ENCODE results near the gene OR51E2. TPM values are rescaled to one million over a fixed set of nuclear protein-coding genes. Genes with fewer than 3 reads are reported as not detected.
"Not testable (repeated sequence)": the region's sequence is repeated elsewhere in the genome, so short reads cannot be mapped to it uniquely, and the experiment has no call there.

OR51E2 gene, protein sequence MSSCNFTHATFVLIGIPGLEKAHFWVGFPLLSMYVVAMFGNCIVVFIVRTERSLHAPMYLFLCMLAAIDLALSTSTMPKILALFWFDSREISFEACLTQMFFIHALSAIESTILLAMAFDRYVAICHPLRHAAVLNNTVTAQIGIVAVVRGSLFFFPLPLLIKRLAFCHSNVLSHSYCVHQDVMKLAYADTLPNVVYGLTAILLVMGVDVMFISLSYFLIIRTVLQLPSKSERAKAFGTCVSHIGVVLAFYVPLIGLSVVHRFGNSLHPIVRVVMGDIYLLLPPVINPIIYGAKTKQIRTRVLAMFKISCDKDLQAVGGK
- 0.58 TPM in 1 of 2 replicates, not detected in the other for total RNA-seq (ENCODE audit: low replicate concordance)
- long read RNA-seq, partial matches to known transcripts = 0 of 1 reads
- long read RNA-seq, other reads (novel, unspliced or antisense) = 0 of 1 reads

DNA sequence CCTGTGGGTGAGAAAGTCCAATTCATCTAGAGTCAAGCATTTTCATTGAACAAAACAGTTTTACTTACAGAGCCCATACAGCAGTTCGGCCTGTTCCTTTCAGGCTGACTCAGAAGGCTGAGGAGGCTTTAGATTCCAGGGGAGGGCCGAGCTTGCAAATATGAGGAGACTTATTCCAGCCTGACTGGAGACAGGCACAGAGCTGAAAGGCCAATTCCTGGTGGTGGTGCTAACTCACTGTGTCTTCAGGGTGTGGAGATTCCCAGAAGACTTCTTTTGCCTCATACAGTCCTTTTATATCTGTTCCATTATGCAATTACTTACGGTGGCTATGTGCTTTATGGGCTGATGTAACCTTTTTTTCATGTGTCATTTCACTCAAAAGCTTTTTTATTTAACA is at the start of gene OR51E2:
Gene OR51E2, minus strand, starts transcription at position 269 of the 400 bp plus-strand sequence. CDS start 15,142 bp downstream, outside the sequence.
- Mint-ChIP-seq H3K4me1 (ENCODE audit: unreplicated experiment) (no peaks in the 10 kb centered on the region), H3K36me3 (no peaks in the 10 kb centered on the region), H3K27me3 (no peaks in the 10 kb centered on the region), H3K27ac (no peak within 1 kb of the TSS), H3K4me3 (no peak within 1 kb of the TSS), H3K9me3 (no peaks in the 10 kb centered on the region)
- no peak for DNase-seq (ENCODE audit: extremely low spot score, unreplicated experiment)
- TF ChIP-seq, protein P1, sequence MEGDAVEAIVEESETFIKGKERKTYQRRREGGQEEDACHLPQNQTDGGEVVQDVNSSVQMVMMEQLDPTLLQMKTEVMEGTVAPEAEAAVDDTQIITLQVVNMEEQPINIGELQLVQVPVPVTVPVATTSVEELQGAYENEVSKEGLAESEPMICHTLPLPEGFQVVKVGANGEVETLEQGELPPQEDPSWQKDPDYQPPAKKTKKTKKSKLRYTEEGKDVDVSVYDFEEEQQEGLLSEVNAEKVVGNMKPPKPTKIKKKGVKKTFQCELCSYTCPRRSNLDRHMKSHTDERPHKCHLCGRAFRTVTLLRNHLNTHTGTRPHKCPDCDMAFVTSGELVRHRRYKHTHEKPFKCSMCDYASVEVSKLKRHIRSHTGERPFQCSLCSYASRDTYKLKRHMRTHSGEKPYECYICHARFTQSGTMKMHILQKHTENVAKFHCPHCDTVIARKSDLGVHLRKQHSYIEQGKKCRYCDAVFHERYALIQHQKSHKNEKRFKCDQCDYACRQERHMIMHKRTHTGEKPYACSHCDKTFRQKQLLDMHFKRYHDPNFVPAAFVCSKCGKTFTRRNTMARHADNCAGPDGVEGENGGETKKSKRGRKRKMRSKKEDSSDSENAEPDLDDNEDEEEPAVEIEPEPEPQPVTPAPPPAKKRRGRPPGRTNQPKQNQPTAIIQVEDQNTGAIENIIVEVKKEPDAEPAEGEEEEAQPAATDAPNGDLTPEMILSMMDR (conservative IDR thresholded peaks at IDR 0.05) = no peak

DNA sequence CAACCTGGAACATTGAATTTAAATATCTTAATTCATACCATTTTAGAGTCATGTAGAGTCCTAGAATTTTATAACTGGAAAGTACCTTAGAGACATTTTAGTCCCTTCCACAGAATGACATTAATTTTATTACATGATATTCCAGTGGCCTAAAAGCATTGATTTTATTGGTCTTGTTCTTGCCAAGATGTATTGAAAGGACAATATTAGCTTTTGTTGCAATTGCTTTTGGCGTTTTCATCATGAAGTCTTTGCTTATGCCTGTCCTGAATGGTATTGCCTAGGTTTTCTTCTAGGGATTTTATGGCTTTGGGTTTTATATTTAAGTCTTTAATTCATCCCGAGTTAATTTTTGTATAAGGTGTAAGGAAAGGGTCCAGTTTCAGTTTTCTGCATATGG is 43.1 kb upstream of the OR51E2 start:
- Mint-ChIP-seq H3K4me3 (no peak overlapping the region), H3K4me1 (ENCODE audit: unreplicated experiment) (no peaks in the 10 kb centered on the region), H3K36me3 (no peaks in the 10 kb centered on the region), H3K9me3 (no peaks in the 10 kb centered on the region), H3K27ac (no peak overlapping the region), H3K27me3 (no peaks in the 10 kb centered on the region)
- TF ChIP-seq, protein P1 (conservative IDR thresholded peaks at IDR 0.05) = no peak
- no peak for DNase-seq (ENCODE audit: extremely low spot score, unreplicated experiment)

DNA sequence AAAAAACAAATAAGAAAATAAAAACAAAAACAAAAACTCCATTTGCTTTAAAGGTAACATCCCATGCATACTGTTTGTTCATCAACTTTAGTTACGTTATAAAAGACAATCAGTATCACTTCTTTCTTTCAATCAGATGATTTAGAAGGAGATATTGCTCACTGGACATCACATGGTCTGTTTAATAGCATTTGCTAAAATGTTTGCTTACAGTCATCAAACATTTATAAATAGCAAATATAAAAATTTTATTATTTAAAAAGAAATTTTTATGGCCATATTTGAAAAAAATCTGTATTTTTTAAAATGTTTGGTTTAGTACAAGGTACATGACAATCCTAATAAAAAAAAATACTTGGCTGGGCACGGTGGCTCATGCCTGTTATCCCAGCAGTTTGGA is 29.5 kb upstream of the OR51E2 start:
- Mint-ChIP-seq H3K36me3 (no peaks in the 10 kb centered on the region), H3K9me3 (no peaks in the 10 kb centered on the region), H3K27ac (no peak overlapping the region), H3K4me1 (ENCODE audit: unreplicated experiment) (no peaks in the 10 kb centered on the region), H3K27me3 (no peaks in the 10 kb centered on the region), H3K4me3 (no peak overlapping the region)
- DNase-seq (ENCODE audit: extremely low spot score, unreplicated experiment) = no peak
- TF ChIP-seq, protein P1 (conservative IDR thresholded peaks at IDR 0.05) = no peak

DNA sequence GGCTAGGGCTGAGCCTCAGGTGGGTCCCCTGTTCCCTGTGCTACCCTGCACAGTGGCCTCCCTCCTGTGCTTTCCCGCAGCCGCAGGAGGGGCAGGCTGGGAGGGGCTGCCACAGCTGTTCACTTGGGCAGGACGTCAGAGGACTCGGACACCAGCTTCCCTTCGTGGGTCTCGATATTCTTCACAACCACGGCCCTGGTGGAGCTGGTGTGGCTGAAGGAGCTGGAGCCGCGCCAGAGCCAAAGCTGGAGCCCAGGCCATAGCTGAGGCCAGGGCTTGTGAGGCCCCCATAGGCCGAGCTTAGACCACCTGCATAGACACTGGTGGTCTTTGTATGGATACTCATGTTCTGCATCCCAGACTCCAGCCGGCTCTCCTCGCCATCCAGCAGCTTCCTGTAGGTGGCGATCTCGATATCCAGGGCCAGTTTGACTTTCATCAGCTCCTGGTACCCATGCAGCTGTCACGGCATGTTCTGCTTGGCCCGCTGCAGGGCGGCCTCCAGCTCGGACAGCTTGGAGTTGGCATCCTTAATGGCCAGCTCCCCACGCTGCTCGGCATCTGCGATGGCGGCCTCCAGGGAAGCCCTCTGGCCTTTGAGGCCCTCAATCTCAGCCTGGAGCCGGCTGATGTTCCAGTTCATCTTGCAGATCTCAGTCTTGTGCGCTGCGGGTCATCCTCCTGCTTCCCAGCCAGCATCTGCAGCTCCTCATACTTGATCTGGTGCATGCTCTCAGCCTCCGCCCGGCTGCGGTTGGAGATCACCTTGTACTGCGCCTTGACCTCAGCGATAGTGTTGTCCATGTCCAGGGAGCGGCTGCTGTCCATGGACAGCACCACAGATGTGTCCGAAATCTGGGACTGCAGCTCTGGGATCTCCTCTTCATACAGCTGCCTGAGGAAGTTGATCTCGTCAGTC is 25.2 kb upstream of the OR51E2 start:
- H3K4me3 Mint-ChIP-seq; H3K36me3 Mint-ChIP-seq; H3K27ac Mint-ChIP-seq; H3K4me1 Mint-ChIP-seq (ENCODE audit: unreplicated experiment); H3K27me3 Mint-ChIP-seq; H3K9me3 Mint-ChIP-seq; DNase-seq (ENCODE audit: extremely low spot score, unreplicated experiment): not testable (repeated sequence)

DNA sequence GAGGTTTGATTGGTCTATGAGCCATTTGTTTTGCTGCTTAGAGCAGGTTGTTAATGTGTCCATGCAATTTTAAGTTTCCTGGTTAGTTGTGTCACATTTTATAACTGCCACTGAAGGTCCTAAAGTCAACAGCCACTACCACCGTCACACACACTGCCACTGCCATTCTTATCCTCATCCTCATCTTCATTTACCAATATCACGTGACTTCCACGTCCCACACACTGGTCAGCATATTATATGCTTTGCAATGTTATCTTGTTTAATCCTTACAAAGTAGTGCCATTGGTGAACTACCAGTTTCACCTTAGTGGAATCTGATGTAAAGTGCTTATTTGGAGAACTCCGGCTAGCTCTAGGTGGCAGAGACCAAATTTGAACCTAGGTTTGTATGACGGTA is 16.6 kb upstream of the OR51E2 start:
- H3K4me3 Mint-ChIP-seq = no peak overlapping the region
- no peaks in the 10 kb centered on the region for H3K9me3 Mint-ChIP-seq
- no peak overlapping the region for H3K27ac Mint-ChIP-seq
- H3K36me3 Mint-ChIP-seq = no peaks in the 10 kb centered on the region
- no peaks in the 10 kb centered on the region for H3K27me3 Mint-ChIP-seq
- no peak for DNase-seq (ENCODE audit: extremely low spot score, unreplicated experiment)
- no peaks in the 10 kb centered on the region for H3K4me1 Mint-ChIP-seq (ENCODE audit: unreplicated experiment)
- TF ChIP-seq, protein P1 (conservative IDR thresholded peaks at IDR 0.05) = no peak

DNA sequence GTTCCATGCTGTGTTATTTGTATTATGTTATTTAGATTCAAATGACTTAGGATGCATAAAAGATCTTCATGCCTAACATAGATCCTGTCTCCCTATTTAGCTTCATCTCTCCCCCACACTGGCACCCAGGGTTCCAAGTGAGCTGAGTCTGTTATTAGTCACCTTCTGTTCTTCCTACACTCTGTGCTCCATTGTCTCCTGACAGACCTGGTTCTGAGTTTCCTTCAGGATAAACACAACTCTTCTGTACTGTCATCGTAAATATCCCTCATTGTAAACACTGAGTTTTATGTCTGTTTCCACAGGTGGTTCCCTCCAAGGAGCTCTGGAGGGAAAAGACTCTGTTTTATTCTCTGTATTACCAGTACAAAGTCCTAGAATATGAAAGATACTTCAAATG is 15.6 kb upstream of the OR51E2 start:
- DNase-seq (ENCODE audit: extremely low spot score, unreplicated experiment) = no peak
- Mint-ChIP-seq H3K4me1 (ENCODE audit: unreplicated experiment) (no peaks in the 10 kb centered on the region), H3K36me3 (no peaks in the 10 kb centered on the region), H3K27ac (no peak overlapping the region), H3K27me3 (no peaks in the 10 kb centered on the region), H3K4me3 (no peak overlapping the region), H3K9me3 (no peaks in the 10 kb centered on the region)
- TF ChIP-seq, protein P1 (conservative IDR thresholded peaks at IDR 0.05) = no peak
